HEK293 (cell line): ENCODE data around the gene SELENOP.

Experiments used
- CTCF ChIA-PET: fragments of 350-600 bp; formaldehyde crosslinking; extraction: SDS; loops from one replicate; lab custom pipeline; 2021; ENCODE audit warnings: antibody characterized with exemption; lab: Yijun Ruan, JAX
- POLR2A ChIA-PET: fragments of 300-600 bp; formaldehyde crosslinking; extraction: SDS; loops from one replicate; lab custom pipeline; 2020; ENCODE audit warnings: antibody characterized with exemption, inconsistent platforms; lab: Yijun Ruan, JAX
- H3K27ac ChIP-seq: fragments of 200-500 bp; sonication (Bioruptor generic); 2 replicates; pipeline ENCODE4 v1.5.1; 2014; ENCODE audit warnings: low read depth, low read length, control low read depth, inconsistent platforms; ENCODE audit errors: extremely low read depth
- H3K36me3 ChIP-seq, 2 experiments: fragments of 200-500 bp in 1 of 2; sonication (Bioruptor generic) in 1 of 2; 1 replicate in 1 of 2; 2 replicates in 1 of 2; pipeline ENCODE4 v1.5.1; 2014 to 2017; ENCODE audit warnings: inconsistent platforms in 2 of 2, low read length in 2 of 2; ENCODE audit not compliant: control insufficient read depth in 2 of 2, insufficient read depth in 1 of 2
- H3K4me1 ChIP-seq: fragments of 200-500 bp; sonication (Bioruptor generic); 2 replicates; pipeline ENCODE4 v1.5.1; 2014; ENCODE audit warnings: mild to moderate bottlenecking, low read length, inconsistent platforms; ENCODE audit not compliant: control insufficient read depth, insufficient read depth
- H3K4me3 ChIP-seq: 2 replicates; pipeline ENCODE4 v1.5.1; 2011; ENCODE audit warnings: low read depth, mild to moderate bottlenecking, control low read depth, low read length, moderate library complexity
- H3K9me3 ChIP-seq: fragments of 200-500 bp; sonication (Bioruptor generic); 2 replicates; pipeline ENCODE4 v1.5.1; 2014; ENCODE audit warnings: low read depth, low read length, inconsistent platforms; ENCODE audit not compliant: control insufficient read depth, insufficient read depth
- GLIS2 ChIP-seq: fragments of 450-650 bp; formaldehyde crosslinking; IDR thresholded peaks from 2 replicates; pipeline ENCODE4 v1.5.1; 2016; ENCODE audit warnings: missing biosample characterization, missing genetic modification characterization
- PRDM10 ChIP-seq: fragments of 450-650 bp; formaldehyde crosslinking; IDR thresholded peaks from 2 replicates; pipeline ENCODE4 v1.5.1; 2016; ENCODE audit warnings: missing biosample characterization, missing genetic modification characterization
- PRDM6 ChIP-seq: fragments of 450-650 bp; formaldehyde crosslinking; IDR thresholded peaks from 2 replicates; pipeline ENCODE4 v1.5.1; 2017; ENCODE audit warnings: missing biosample characterization, missing genetic modification characterization
- SCRT1 ChIP-seq: fragments of 450-650 bp; formaldehyde crosslinking; IDR thresholded peaks from 2 replicates; pipeline ENCODE4 v1.5.1; 2016; ENCODE audit warnings: missing biosample characterization, missing genetic modification characterization, borderline replicate concordance
- SETDB1 ChIP-seq: IDR thresholded peaks from one replicate; pipeline ENCODE4 v1.6.1; 2017; ENCODE audit warnings: mild to moderate bottlenecking, low read length, moderate library complexity, mixed read lengths; ENCODE audit not compliant: insufficient read length
- SP3 ChIP-seq: fragments of 450-650 bp; formaldehyde crosslinking; IDR thresholded peaks from 2 replicates; pipeline ENCODE4 v1.5.1; 2016; ENCODE audit warnings: missing biosample characterization, missing genetic modification characterization
- TRIM28 ChIP-seq: IDR thresholded peaks from 2 replicates; pipeline ENCODE4 v1.6.1; 2011; ENCODE audit warnings: low read length, control low read depth, borderline replicate concordance
- ZBTB17 ChIP-seq: fragments of 450-650 bp; formaldehyde crosslinking; IDR thresholded peaks from 2 replicates; pipeline ENCODE4 v1.5.1; 2016; ENCODE audit warnings: missing biosample characterization, missing genetic modification characterization
- ZBTB8A ChIP-seq: fragments of 450-650 bp; formaldehyde crosslinking; IDR thresholded peaks from 2 replicates; pipeline ENCODE4 v1.5.1; 2016; ENCODE audit warnings: missing biosample characterization, missing genetic modification characterization
- ZNF350 ChIP-seq: fragments of 450-650 bp; formaldehyde crosslinking; IDR thresholded peaks from 2 replicates; pipeline ENCODE4 v1.5.0; 2017; ENCODE audit warnings: missing biosample characterization, mild to moderate bottlenecking, missing genetic modification characterization
- ZNF362 ChIP-seq: fragments of 450-650 bp; formaldehyde crosslinking; IDR thresholded peaks from 2 replicates; pipeline ENCODE4 v1.5.1; 2016; ENCODE audit warnings: missing biosample characterization, missing genetic modification characterization
- ZNF433 ChIP-seq: fragments of 450-650 bp; formaldehyde crosslinking; IDR thresholded peaks from 2 replicates; pipeline ENCODE4 v1.5.1; 2016; ENCODE audit warnings: missing biosample characterization, missing genetic modification characterization, low read depth
- ZNF518A ChIP-seq: fragments of 450-650 bp; formaldehyde crosslinking; conservative IDR thresholded peaks from 2 replicates; pipeline ENCODE4 v1.5.1; 2016; ENCODE audit warnings: low read depth, missing biosample characterization, missing genetic modification characterization
- ZNF549 ChIP-seq: fragments of 450-650 bp; IDR thresholded peaks from 2 replicates; pipeline ENCODE4 v1.5.1; 2018; ENCODE audit warnings: missing biosample characterization, missing genetic modification characterization, mild to moderate bottlenecking, inconsistent platforms, moderate library complexity
- ZNF610 ChIP-seq: fragments of 450-650 bp; formaldehyde crosslinking; IDR thresholded peaks from 2 replicates; pipeline ENCODE4 v1.5.1; 2016; ENCODE audit warnings: missing biosample characterization, missing genetic modification characterization, borderline replicate concordance
- ZNF692 ChIP-seq: fragments of 450-650 bp; formaldehyde crosslinking; IDR thresholded peaks from 2 replicates; pipeline ENCODE4 v1.5.1; 2016; ENCODE audit warnings: missing biosample characterization, missing genetic modification characterization
- ZNF777 ChIP-seq: fragments of 450-650 bp; formaldehyde crosslinking; IDR thresholded peaks from 2 replicates; pipeline ENCODE4 v1.5.1; 2017; ENCODE audit warnings: missing biosample characterization, missing genetic modification characterization, borderline replicate concordance

Gene SELENOP

GRCh38 chr5:42811591-42812446 lies at the start of gene SELENOP:
SELENOP (minus strand) TSS chr5:42811892; CDS start chr5:42808353, 3,539 bp downstream.
- Histone ChIP-seq H3K4me1 (peaks cover 10% of the 10 kb centered on the region), H3K27ac (peak within 1 kb of the TSS; percentile 91), H3K36me3 (peaks cover 13 to 14% of the 10 kb centered on the region in 2 experiments; a peak in 2 of 3 replicates), H3K4me3 (peak within 1 kb of the TSS; percentile 40), H3K9me3 (no peaks in the 10 kb centered on the region)
- TF ChIP-seq ZNF777: no peak
- peak; percentile 71 for TF ChIP-seq SP3 (tag by site-specific recombination)
- TF ChIP-seq PRDM6: no peak
- TF ChIP-seq ZNF518A (tag by site-specific recombination): 0 out of 2 replicates have a peak, but pooled peaks have one; percentile 30
- TF ChIP-seq SETDB1: no peak
- no peak for TF ChIP-seq GLIS2 (tag by site-specific recombination)
- peak; percentile 56; the same call in 1 of the 2 replicates for TF ChIP-seq ZNF362
- TF ChIP-seq SCRT1 (tag by site-specific recombination): no peak
- peak; percentile 100 for TF ChIP-seq PRDM10
- no peak for TF ChIP-seq ZNF610 (tag by site-specific recombination)
- TF ChIP-seq TRIM28: peak; percentile 83; the same call in 1 of the 2 replicates
- peak; percentile 57; the same call in 1 of the 2 replicates for TF ChIP-seq ZBTB17 (tag by site-specific recombination)
- TF ChIP-seq ZNF433 (tag by site-specific recombination): no peak
- TF ChIP-seq ZNF350 (tag by site-specific recombination): 0 out of 2 replicates have a peak, but pooled peaks have one; percentile 49
- peak; percentile 14; the same call in 1 of the 2 replicates for TF ChIP-seq ZNF692 (tag by site-specific recombination)
- TF ChIP-seq ZBTB8A: 0 out of 2 replicates have a peak, but pooled peaks have one; percentile 22
- TF ChIP-seq ZNF549 (tag by site-specific recombination): peak; percentile 58; the same call in 1 of the 2 replicates
- ChIA-PET POLR2A (interaction anchor here (0.6 to 1.3 kb wide), 3 partner anchors 8 to 451 kb away, joined by 3 to 5 read pairs (median 3); no protein-coding TSS in a partner anchor), CTCF (interaction anchor here (0.5 to 0.8 kb wide), 7 partner anchors 9 to 1542 kb away, joined by 3 to 4 read pairs (median 4); no protein-coding TSS in a partner anchor)
